Stimulated activated CD8-positive, alpha-beta memory T cell treated with anti-CD3 and anti-CD28 coated beads, Interleukin-12 subunit alpha, Interleukin-12 subunit beta, amount 100 ng/mL, for 4 hours (primary cell): ENCODE data around the gene CAB39L.
"Not testable (repeated sequence)": the region's sequence is repeated elsewhere in the genome, so short reads cannot be mapped to it uniquely, and the experiment has no call there.

ENCODE experiments used
- DNase-seq: peaks from one replicate; pipeline ENCODE4 v3.0.0-alpha.2; 2020; ENCODE audit warnings: low read depth

Gene CAB39L

DNA sequence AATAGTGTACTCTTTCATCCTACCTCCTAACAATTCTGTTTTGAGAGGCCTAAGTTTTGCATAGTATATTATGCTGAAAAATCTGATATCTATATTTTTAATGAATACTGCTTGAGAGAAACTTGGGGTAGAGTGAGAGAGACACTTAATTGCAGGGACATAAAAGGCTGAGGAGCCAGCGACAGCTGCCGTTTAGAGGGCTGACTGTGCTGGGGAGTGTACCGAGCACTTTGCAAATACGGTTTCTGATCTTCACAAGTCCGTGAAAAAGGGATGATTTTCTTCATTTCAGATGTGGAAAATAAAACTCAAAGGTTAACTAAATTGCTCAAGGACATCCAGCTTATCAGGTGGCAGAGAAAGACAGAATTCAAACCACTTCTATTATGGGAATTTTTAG lies 97.4 kb downstream of the CAB39L start:
- no peak for DNase-seq

DNA sequence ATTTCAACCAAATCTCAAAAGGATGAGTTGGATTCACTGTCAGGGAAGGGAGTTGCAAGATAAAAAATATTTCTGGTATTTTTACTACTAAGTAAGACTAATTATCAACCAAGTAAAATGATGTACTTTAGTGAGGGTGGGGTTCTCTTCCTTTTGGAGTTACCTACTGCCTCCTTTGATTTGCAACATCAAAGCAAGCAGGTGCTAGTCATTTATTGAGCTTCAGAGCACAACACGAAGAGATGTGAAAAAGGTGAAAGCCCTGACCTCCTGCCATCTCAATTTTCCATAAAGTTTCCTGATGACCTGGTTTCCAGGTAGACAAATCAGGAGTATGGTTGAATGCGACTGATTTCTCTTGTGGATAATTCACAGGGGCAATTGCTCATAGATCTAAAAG lies 100.1 kb downstream of the CAB39L start:
- no peak for DNase-seq

DNA sequence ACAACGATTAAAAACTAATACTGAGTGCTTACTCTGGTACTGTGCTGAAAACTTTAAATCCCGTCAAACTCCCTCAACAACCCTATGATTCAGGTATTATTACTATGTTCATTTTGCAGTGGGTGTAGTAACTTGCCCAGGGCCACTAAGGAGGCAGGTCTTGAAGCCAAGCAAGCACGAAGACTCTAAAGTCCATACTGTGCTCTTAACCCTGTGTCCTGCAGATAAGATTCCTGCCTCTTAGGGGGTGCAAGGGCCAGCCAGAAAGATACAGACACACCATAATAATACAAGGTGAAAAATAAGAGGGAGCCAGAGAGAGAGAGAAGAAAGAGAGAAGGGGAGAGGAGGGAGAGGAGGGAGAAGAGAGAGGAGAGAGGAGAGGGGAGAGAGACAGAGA lies 100.6 kb downstream of the CAB39L start:
- no peak for DNase-seq

DNA sequence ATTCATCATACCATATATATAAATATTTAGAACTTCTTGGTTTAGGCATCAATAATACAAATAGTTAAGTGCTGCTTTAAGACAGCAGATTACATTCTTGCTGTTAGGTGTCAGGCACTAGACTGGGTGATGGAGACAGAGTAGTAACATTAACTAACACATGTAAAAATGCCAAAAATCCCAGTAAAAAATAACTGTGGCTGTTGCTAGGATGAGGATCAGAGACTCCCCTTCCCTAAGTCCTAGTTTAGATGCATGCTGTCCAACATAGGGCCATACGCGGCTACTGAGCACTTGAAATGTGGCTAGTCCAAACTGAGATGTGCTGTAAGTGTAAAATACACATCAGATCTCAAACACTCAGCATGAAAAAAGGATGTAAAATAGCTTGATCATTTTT lies 101.4 kb downstream of the CAB39L start:
- no peak for DNase-seq

DNA sequence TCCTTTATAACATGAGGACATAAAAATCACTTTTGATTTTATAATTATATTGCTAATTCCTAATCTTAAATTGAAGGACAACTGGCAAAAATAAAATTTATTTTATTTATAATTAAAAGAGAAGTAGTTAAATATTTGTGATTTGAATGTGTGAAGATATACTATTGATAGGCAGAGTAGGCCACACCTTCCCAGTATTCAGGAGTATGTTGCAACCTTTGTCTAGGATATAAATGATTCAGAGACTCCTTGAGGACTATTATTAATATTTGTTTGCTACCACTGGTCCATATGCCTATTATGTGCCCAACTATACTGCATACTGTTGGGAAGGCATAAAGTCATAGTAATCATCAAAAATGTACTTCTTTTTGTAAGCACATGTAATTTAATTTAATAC lies 101.9 kb downstream of the CAB39L start:
- DNase-seq = no peak

DNA sequence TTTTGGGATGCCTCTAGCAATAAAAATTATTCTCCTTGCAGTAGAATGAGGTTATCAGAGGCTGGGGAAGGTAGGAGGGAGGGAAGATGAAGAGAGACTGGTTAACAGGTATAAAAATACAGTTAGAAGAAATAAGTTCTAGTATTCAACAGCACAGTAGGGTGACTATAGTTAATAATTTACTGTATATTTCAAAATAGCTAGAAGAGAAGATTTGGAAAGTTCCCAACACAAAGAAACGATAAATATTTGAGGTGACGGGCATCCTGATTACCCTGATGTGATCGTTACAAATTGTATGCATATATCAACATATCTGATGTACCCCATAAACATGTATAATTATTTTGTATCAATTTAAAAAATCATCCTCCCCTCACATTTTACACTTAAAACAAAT lies 102.3 kb downstream of the CAB39L start:
- DNase-seq = no peak

DNA sequence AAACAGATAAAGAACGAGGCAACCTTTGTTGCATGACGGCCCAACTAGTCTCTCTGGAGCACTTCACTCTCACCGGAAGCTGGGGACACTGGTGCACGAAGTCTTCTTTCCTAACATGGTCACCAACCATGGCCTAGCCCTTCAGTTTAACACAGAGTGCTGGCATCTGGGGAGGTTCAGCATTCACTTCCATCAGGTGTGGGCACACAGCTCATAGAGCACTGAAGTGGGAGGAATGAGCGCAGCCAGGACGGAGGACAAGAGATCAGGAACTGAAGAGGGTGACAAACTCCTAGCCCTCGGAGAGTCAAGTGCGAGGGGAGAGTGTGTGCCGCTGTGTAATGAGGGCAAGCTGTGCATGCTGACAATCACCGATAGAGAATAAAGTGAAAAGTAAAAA lies 103.7 kb downstream of the CAB39L start:
- no peak for DNase-seq

DNA sequence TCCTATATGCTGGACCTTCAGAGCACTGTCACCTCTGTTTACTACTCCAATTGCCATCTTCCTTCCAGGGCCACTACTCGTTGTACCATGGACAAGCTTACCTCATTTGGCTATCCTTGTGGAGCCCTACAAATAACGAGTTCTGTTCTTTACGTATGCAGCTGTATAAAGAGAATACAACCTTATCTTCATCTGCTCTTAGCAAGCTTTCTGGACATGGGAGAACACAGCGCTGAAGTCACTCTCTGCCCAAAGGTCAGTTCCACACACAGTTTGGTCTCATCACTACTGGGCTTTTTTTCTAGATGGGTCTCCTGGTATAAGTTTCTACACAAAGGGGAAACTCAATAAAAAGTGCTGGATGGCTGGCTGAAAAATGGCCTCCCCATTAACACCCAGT lies 107.2 kb downstream of the CAB39L start:
- no peak for DNase-seq

DNA sequence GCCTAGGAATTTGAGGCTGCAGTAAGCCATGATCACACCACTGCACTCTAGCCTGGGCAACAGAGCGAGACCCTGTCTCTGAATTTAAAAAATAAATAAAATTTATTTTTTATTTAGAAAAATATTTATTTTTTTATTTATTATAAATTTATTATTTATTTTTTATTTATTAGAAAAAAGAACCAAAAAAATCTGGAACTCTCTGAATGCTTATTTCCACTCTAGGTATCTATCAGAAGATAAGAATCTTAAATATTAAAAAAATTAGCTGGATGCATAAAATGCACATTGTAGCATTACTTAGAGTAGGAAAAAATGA lies 113.4 kb downstream of the CAB39L start:
- DNase-seq = no peak

DNA sequence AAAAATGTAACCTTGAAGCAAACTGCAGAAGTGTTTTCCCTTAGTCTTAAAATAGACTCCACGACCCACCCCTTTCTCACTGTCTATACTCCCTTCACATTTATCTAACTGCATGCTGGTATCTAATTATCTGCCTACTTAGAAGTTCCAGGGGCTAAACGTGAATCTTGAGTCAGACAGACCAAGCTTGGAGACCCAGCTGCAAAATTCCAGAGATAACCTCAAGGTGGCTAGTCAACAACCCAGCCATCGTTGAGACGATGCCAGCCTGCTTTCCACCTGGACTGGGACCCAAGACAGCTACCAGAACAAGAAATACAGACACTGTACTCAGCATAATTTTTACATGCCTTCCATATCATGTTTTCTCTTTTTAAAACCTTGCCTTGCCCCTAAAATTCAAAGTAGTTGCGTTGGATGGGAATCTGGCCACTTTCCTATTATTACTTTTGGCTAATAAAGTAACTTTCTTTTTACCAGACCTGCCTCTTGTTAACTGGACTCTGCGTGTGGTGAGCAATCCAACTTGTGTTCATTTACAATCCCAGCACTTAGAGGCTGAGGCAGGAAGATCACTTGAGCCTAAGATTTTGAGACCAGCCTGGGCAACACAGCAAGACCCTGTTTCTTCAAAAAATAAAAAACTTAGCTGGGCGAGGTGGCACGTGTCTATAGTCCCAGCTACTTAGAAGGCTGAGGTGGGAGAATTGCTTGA lies 113.9 kb downstream of the CAB39L start:
- DNase-seq = no peak

DNA sequence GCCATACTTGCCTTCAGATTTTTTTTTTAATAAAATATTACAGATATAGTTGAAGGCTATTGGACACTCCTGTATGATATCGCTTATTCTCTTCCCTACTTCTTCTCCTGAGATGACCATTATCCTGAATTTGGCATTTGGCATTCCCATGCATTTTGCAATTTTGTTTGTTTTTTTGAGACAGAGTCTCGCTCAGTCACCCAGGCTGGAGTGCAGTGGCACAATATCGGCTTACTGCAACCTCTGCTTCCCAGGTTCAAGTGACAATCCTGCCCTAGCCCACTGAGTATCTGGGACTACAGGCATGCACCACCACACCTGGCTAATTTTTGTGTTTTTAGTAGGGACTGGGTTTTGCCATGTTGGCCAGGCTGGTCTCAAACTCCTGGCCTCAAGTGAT lies 116.7 kb downstream of the CAB39L start:
- DNase-seq = not testable (repeated sequence)

DNA sequence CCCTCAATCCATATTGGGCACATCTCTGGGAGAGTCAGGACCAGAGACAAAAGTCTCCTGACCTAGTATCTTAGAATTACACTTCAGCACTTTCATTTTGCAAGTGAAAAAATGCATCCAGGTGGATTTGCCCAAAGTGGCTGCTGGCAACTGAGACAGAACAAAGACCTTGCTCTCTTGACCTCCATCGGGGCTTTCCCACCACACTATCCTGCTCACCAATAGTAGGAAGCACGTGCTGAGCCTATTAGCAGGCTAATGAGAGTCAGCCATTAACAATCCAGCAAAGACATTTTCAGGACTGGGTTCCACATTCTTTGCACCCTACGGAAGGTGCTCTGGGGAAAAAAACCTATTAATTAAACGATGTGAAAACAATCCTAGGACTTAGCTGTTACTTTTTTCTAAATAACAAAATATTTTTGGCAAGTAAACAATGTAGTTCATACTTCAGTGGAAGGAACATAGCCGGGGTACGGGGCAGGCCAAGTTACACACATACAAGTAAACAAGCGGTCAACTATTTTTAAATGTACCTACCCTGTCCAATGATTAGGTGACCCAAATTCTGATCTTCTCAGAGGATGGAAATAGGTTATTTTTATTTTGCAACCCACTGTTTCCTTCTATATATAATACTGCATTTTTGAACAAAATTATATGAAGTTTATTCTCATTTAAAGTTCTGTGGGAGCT lies 117.5 kb downstream of the CAB39L start:
- DNase-seq = no peak

DNA sequence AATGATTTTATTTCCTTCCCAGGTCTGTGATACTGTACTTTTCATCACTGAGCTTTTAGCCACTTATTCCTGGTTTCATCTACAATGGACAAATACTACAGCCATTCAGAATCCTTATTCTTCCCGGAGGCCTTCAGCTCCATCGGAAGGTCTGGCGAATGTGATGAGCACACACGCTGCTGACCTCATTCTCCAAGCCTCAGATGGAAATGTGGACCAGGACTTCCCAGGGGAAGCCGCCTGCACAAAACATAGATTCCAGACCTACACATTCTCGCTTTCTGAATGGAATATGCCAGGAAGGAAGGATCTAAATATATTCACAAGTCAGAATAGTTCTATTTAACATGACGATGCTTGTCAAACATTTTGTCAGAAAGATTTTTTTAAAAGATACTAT lies 120.5 kb downstream of the CAB39L start:
- DNase-seq = no peak

DNA sequence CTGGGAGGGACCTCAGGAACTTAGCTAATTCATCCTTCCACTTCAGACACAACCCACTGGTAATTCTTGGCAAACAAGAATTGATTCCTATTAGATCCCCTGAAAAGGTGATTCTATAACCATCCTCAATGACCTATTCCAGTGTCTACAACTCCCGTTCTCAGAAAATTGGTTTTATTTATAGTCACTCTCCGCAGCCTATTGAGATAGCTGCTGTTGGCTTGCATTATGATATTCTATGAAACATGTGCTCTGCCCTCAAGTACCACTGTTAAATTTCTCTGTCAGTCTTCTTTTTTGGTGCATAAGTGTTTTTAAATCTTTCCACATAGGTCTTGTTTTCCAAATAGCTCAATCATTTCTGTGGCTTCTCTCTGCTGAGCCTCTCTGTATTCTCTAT lies 121.2 kb downstream of the CAB39L start:
- no peak for DNase-seq

DNA sequence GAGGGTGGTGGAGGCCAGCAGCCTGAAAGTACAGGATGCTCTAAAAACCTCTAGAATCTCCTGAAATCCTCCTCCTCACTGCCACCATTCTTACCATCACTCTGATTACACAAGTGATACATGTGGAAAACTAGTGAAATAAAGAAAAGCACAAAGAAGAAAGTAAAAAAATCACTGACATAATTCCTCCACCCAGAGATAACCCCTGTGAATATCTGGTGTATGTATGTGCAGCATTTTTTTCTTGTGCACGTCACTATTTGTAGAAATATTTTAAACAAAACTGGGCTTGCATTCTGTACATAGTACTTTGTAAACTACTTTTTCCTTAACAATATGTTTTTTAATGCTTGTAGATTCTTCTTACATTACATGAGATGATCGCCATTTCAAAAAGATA lies 122.9 kb downstream of the CAB39L start:
- DNase-seq = no peak

DNA sequence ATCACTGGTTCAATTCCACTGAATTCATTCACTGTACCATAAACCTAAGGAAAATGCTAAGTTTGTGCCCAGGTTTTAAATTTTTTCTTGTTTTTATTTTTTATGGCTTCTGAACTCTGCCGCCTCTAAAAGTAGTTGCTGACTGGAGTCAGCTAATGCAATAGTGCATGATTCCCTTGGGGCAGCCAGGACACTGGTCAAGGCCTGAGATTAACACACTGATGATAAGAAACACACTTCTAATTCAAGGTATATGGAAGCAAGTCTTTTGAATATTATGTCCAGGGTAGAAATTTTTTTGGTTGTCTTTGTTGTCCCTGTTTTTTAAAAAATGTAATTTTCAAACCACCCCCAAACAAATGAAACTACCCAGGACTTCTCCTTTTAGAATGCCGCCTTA lies 123.9 kb downstream of the CAB39L start:
- no peak for DNase-seq

DNA sequence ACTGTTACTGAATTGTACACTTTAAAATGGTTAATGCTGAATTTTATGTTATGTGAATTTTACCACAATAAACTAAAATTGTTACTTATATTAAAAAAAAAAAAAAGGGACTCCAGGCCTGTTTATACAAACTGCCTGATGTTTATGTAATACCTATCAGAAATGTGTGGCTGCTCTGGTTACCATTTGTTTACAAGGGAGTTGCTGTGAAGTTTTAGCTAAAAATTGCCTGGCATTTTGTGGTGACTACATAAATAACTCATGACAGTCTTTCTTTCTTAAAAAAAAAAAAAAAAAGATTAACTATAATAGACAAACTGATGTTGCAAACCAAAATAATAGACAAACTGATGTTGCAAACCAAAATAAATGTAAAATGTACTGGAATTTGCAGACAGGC lies 124.3 kb downstream of the CAB39L start:
- DNase-seq = no peak

DNA sequence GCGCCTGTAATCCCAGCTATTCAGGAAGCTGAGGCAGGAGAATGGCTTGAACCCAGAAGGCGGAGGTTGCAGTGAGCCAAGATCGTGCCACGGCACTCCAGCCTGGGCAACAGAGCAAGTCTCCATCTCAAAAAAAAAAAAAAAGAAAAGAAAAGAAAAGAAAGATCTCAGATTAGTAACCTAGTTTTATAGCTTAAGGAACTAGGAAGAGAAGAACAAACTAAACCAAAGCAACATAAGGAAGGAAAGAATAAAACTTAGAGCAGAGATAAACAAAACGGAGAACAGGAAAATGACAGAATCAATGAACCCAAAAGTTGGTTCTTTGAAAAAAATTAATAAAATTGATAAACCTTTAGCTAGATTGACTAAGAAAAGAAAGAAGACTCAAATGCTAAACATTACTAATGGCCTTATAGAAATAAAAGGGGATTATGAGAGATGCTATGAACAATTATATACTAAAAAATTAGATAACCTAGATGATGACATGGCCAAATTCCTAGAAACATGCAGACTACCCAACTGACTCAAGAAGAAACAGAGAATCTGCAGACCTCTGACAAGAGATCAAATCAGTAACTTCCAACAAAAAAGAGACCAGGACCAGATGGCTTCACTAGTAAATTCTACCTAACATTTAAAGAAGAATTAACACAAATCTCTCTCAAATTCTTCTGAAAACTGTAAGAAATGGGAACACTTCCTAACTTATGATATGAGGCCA lies 127.9 kb downstream of the CAB39L start:
- DNase-seq = no peak

DNA sequence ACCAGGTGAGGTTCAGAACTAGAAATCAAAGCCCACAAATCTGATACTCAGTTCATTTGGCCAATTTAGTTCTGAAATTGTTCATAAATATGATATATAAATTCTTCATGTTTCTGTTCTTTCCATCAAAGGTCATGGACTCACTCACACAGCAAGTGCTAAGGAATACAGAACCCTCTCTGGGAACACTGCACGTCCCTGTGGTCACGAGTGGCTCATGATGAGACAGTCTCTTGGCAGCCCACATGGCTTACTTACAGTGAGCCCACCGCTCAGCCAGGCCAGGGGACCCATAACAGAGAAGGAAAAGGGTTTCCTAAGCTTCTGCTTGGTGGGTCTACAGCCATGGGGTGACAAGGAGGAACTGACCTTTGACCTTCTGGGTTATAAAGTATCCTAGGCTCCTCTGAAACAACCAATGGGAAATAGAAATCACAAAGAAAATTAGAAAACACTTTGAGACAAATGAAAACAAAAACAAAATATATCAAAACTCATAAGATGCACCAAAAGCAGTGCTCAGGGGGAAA lies 128.8 kb downstream of the CAB39L start:
- DNase-seq = no peak

DNA sequence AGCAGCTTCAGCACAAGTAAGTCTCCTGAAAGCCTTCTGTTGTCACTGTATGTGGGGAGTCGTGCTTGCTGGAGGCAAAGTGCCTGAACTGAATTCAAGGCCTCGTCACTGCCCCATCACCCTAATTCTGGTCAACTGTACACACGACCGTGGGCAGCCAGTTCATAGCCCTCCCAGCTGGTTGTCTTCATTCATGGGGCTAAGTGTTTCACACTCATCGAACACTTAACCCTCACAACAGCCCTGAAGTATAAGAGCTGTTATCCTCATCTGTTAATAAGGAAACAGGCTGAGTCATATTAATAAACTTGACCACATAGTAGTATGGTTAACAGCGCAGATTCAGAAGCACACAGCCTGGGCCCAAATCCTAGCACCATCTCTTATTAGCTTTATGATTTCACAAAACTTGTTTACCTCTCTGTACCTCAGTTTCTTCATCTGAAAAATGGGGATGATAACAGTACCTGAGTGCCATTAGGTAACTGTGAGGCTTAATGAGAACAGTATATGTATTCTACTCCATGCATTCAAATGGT lies 129.5 kb downstream of the CAB39L start:
- no peak for DNase-seq

DNA sequence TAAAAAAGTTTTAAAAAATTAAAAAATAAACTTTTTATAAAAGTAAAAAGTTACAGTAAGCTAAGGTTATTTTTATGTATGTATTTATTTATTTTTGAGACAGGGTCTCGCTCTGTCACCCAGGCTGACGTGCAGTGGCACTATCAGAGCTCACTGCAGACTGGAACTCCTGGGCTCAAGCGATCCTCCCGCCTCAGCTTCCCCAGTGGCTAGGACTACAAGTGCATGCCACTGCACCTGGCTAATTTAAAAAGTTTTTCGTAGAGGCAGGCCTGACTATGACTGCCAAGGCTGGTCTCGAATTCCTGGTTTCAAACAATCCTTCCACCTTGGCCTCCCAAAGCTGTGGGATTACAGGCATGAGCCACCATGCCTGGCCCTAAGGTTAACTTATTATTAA lies 132.0 kb downstream of the CAB39L start:
- DNase-seq = no peak

DNA sequence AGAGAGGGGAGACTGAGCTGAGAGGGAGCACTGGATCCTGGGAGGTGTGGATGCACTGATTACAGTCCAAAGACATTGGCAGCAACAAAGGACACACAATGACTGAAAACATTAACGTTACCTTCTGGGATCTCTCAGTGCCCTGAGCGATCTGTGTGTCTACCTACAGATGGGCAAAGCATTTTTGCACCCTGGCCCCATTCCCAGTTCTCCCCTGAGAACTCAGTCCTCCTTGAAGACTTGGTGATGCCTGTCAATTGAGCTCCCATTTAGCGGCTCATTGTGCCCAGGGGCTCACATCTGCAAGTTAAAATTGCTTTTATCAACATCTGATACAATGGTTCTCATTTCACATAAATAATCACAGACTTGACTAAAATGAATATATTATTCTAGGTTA lies 133.6 kb downstream of the CAB39L start:
- DNase-seq = no peak

DNA sequence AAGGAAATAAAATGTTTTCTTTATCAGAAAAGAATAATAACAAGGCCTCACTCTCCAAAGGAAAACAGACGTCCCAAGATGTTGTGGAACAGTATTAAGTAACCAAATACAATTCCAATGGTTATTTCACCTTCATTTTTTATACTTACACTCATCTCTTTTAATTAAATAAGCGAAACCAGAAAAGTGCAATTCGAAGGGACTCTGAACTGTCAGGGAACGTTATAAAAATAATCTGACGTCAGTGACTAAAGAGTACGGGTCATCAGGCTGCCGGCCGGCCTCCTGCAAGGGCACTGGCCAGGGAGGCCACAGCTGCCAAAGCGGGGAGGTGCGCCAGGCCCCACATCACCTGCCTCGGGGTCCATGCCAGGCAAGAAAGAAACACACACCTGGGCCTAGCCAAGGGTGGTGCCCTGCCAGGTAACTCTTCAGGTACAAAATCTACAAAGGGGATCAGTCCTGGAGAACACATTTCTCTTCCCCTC lies 134.9 kb downstream of the CAB39L start:
- DNase-seq = no peak
